Esophagus squamous epithelium (tissue), 5 donors: ENCODE results near the gene ATP11A. TPM values are rescaled to one million over a fixed set of nuclear protein-coding genes. Genes with fewer than 3 reads are reported as not detected.
"Not testable (repeated sequence)": the region's sequence is repeated elsewhere in the genome, so short reads cannot be mapped to it uniquely, and the experiment has no call there.

Experiments used
- DNase-seq: peaks from one replicate; lab custom pipeline; 2025; lab: John Stamatoyannopoulos, UW
- H3K27ac ChIP-seq, 4 donors: fragments of 200-600 bp; sonication (generic); one replicate each; pipeline ENCODE4 v1.5.1; 2016 to 2019; ENCODE audit warnings: mild to moderate bottlenecking in 1 of 4
- H3K27me3 ChIP-seq, 4 donors: fragments of 200-600 bp; sonication (generic); 1 replicate in 3 of 4; 2 replicates in 1 of 4; pipeline versions ENCODE4 v1.5.1 to v1.6.0; 2017 to 2021; ENCODE audit warnings: antibody characterized with exemption in 1 of 4
- H3K36me3 ChIP-seq, 3 donors: fragments of 200-600 bp; sonication (generic); one replicate each; pipeline ENCODE4 v1.5.1; 2016 to 2019
- H3K4me1 ChIP-seq, 3 donors: fragments of 200-600 bp; sonication (generic); one replicate each; pipeline ENCODE4 v1.5.1; 2017 to 2019
- H3K4me3 ChIP-seq, 4 donors: fragments of 200-600 bp; sonication (generic); 1 replicate in 3 of 4; 2 replicates in 1 of 4; pipeline ENCODE4 v1.5.1; 2016 to 2019; ENCODE audit warnings: mild to moderate bottlenecking in 2 of 4, moderate library complexity in 1 of 4
- H3K9me3 ChIP-seq, 3 donors: fragments of 200-600 bp; sonication (generic); one replicate each; pipeline ENCODE4 v1.5.1; 2016 to 2019
- CTCF ChIP-seq, 6 experiments: fragments of 450-650 bp in 4 of 6; fragments of 200-600 bp in 2 of 6; sonication (generic) in 2 of 6; IDR thresholded peaks; one replicate each; pipeline ENCODE4 v1.5.1; 2016 to 2019; ENCODE audit warnings: antibody characterized with exemption in 6 of 6, mild to moderate bottlenecking in 4 of 6, moderate library complexity in 4 of 6
- POLR2A ChIP-seq, 4 donors: fragments of 450-650 bp; IDR thresholded peaks; one replicate each; pipeline ENCODE4 v1.6.1; 2017; ENCODE audit warnings: antibody characterized with exemption in 4 of 4, mild to moderate bottlenecking in 4 of 4, moderate library complexity in 3 of 4
- WGBS, 2 donors: methylation state at CpG; one replicate each; pipeline ENCODE4 v1.1.5; 2018; 5-methylcytosine and 5-hydroxymethylcytosine counted together
- intact Hi-C: fragments of 100-400 bp; cut with DNase I; formaldehyde crosslinking; loops from one replicate; pipeline ENCODE4 v1.15.0; 2022
- total RNA-seq, 4 donors: library from RNA; depleted of rRNA; stranded (reverse); fragments of >200 nt; gene quantifications; one replicate each; pipeline ENCODE4 v1.1.0, GENCODE V29; 2016
- donor health status: DM: yes; HTN: yes; CAD: no.

The ATP11A gene
- total RNA-seq, 4 donors from 2014 or later = 9.6 to 20.0 (median 16.1) TPM

- H3K27me3 ChIP-seq = peaks cover 0 to 9% (median 0%) of the 10 kb centered on the region in 4 donors
- WGBS, 2 donors = 50 to 53% methylated on average over 4 to 8 of the region's 9 CpGs
- H3K36me3 ChIP-seq = no peaks in the 10 kb centered on the region
- H3K4me1 ChIP-seq = no peaks in the 10 kb centered on the region
- no peak overlapping the region for H3K4me3 ChIP-seq
- no peaks in the 10 kb centered on the region for H3K9me3 ChIP-seq
- TF ChIP-seq POLR2A (IDR thresholded peaks at IDR 0.05) = no peak
- no peak for TF ChIP-seq CTCF (IDR thresholded peaks at IDR 0.05)
- intact Hi-C loops = no loop called here
- no peak overlapping the region for H3K27ac ChIP-seq
- DNase-seq = no peak
Measured at GRCh38 chr13:112670864-112671263, 19.0 kb upstream of the ATP11A start.

- Histone ChIP-seq H3K36me3 (no peaks in the 10 kb centered on the region), H3K9me3 (no peaks in the 10 kb centered on the region), H3K4me3 (no peak overlapping the region), H3K4me1 (no peaks in the 10 kb centered on the region), H3K27ac (no peak overlapping the region), H3K27me3 (peaks cover 0 to 14% (median 0%) of the 10 kb centered on the region in 4 donors)
- intact Hi-C loops = no loop called here
- no peak for DNase-seq
- 86 to 89% methylated on average over 10 of the region's 10 CpGs for WGBS, 2 donors
- no peak for TF ChIP-seq POLR2A (IDR thresholded peaks at IDR 0.05)
- TF ChIP-seq CTCF (IDR thresholded peaks at IDR 0.05) = no peak
Measured at GRCh38 chr13:112671359-112671758, 18.5 kb upstream of the ATP11A start.

GRCh38 chr13:112672651-112673284 is 17.1 kb upstream of the ATP11A start:
- Histone ChIP-seq H3K4me3 (no peak overlapping the region), H3K9me3 (no peaks in the 10 kb centered on the region), H3K4me1 (no peaks in the 10 kb centered on the region), H3K27ac (no peak overlapping the region), H3K27me3 (peaks cover 0 to 17% (median 0%) of the 10 kb centered on the region in 4 donors), H3K36me3 (no peaks in the 10 kb centered on the region)
- no peak for TF ChIP-seq POLR2A (IDR thresholded peaks at IDR 0.05)
- intact Hi-C loops = no loop called here
- 70 to 71% methylated on average over 5 to 8 of the region's 8 CpGs for WGBS, 2 donors
- DNase-seq = no peak

- Histone ChIP-seq H3K27ac (no peak overlapping the region), H3K9me3 (no peaks in the 10 kb centered on the region), H3K36me3 (no peaks in the 10 kb centered on the region), H3K27me3 (peaks cover 0 to 17% (median 0%) of the 10 kb centered on the region in 4 donors), H3K4me1 (no peaks in the 10 kb centered on the region), H3K4me3 (no peak overlapping the region)
- intact Hi-C loops = no loop called here
- no peak for TF ChIP-seq CTCF (IDR thresholded peaks at IDR 0.05)
- no peak for TF ChIP-seq POLR2A (IDR thresholded peaks at IDR 0.05)
- WGBS, 2 donors = 78% methylated on average over 14 to 15 of the region's 15 CpGs
- no peak for DNase-seq
Measured at GRCh38 chr13:112674412-112675365, 15.1 kb upstream of the ATP11A start.

GRCh38 chr13:112675366-112675756 is 14.5 kb upstream of the ATP11A start:
- peaks cover 0 to 17% (median 0%) of the 10 kb centered on the region in 4 donors for H3K27me3 ChIP-seq
- intact Hi-C loops = no loop called here
- no peak for DNase-seq
- no peak overlapping the region for H3K27ac ChIP-seq
- no peaks in the 10 kb centered on the region for H3K4me1 ChIP-seq
- 74 to 94% methylated on average over 7 of the region's 7 CpGs for WGBS, 2 donors
- no peak for TF ChIP-seq CTCF (IDR thresholded peaks at IDR 0.05)
- TF ChIP-seq POLR2A (IDR thresholded peaks at IDR 0.05) = no peak
- no peaks in the 10 kb centered on the region for H3K9me3 ChIP-seq
- no peak overlapping the region for H3K4me3 ChIP-seq
- no peaks in the 10 kb centered on the region for H3K36me3 ChIP-seq

- 79 to 80% methylated on average over 9 of the region's 9 CpGs for WGBS, 2 donors
- DNase-seq, intact Hi-C loops: not testable (repeated sequence)
Measured at GRCh38 chr13:112677421-112677962, 12.3 kb upstream of the ATP11A start.

More at GRCh38 chr13:112677421-112677962, 12.3 kb upstream of the ATP11A start:
- H3K36me3 ChIP-seq, H3K27me3 ChIP-seq, H3K9me3 ChIP-seq, H3K4me3 ChIP-seq, H3K27ac ChIP-seq, H3K4me1 ChIP-seq: not testable (repeated sequence)
